GM12874 (cell line): Measurements from ENCODE around the gene SEC61A1.
A peak's percentile ranks its signal among the peaks of the same experiment; 100 is the strongest.

Experiments used
- TF ChIP-seq, protein P1 (sequence below): IDR thresholded peaks from 2 replicates; pipeline ENCODE4 v1.5.1; 2011; ENCODE audit warnings: low read depth, mild to moderate bottlenecking, control low read depth, low read length, moderate library complexity; ENCODE audit not compliant: insufficient read depth

Gene SEC61A1

DNA sequence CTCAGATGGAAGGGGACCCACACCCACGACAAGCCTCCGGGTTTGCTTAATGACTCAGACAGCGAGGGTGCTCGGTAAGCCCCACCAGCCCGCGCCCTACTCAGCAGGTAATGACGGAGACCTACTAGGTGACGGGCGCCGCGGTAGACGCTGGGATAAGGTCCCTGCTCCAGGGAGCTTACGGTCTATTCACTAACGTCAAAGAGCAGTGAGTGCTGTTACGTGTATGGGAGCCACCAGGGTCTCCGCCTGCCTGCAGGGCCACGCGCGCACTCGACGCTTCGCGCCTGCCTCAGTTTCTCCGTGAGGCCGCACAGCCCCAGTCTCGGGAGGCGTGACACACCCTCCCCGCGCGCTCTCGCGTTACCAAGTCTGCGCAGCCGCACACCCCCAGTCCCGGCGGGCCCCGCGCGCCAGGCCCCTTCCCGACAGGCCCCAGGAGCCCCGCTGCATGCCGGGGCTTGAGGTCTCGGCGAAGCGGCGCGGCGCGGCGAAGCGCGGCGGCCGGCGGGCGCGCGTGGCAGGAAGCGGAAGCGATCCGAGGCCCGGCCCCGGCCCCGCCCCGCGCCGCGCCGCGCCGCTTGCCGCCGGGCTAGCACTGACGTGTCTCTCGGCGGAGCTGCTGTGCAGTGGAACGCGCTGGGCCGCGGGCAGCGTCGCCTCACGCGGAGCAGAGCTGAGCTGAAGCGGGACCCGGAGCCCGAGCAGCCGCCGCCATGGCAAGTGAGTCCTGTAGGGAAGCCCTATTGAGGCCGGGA is at the start of gene SEC61A1:
Gene SEC61A1 (plus strand): TSS at position 601 of the 758 bp plus-strand sequence. CDS start 116 bp downstream, at position 717.
- TF ChIP-seq, protein P1, sequence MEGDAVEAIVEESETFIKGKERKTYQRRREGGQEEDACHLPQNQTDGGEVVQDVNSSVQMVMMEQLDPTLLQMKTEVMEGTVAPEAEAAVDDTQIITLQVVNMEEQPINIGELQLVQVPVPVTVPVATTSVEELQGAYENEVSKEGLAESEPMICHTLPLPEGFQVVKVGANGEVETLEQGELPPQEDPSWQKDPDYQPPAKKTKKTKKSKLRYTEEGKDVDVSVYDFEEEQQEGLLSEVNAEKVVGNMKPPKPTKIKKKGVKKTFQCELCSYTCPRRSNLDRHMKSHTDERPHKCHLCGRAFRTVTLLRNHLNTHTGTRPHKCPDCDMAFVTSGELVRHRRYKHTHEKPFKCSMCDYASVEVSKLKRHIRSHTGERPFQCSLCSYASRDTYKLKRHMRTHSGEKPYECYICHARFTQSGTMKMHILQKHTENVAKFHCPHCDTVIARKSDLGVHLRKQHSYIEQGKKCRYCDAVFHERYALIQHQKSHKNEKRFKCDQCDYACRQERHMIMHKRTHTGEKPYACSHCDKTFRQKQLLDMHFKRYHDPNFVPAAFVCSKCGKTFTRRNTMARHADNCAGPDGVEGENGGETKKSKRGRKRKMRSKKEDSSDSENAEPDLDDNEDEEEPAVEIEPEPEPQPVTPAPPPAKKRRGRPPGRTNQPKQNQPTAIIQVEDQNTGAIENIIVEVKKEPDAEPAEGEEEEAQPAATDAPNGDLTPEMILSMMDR, result no peak

DNA sequence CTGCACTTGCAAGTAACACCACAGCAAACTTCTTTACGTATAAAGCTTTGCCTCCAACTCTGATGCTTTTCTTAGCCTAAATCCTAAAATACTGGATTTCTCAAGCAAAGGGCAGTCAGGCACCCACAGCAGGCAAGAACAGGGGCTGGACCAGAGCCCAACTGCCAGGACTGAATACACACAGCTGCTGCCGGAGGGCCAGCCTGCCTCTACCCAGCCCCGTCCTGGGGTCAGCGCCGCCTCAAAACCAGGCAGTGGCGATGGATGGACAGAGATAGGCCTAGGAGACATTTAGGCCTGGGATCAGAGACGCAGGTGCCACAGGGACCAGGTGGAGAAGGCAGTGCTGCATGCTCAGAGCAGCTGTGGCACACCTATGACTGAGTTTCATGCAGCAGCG is 47.6 kb upstream of the SEC61A1 start:
- TF ChIP-seq, protein P1, result no peak

DNA sequence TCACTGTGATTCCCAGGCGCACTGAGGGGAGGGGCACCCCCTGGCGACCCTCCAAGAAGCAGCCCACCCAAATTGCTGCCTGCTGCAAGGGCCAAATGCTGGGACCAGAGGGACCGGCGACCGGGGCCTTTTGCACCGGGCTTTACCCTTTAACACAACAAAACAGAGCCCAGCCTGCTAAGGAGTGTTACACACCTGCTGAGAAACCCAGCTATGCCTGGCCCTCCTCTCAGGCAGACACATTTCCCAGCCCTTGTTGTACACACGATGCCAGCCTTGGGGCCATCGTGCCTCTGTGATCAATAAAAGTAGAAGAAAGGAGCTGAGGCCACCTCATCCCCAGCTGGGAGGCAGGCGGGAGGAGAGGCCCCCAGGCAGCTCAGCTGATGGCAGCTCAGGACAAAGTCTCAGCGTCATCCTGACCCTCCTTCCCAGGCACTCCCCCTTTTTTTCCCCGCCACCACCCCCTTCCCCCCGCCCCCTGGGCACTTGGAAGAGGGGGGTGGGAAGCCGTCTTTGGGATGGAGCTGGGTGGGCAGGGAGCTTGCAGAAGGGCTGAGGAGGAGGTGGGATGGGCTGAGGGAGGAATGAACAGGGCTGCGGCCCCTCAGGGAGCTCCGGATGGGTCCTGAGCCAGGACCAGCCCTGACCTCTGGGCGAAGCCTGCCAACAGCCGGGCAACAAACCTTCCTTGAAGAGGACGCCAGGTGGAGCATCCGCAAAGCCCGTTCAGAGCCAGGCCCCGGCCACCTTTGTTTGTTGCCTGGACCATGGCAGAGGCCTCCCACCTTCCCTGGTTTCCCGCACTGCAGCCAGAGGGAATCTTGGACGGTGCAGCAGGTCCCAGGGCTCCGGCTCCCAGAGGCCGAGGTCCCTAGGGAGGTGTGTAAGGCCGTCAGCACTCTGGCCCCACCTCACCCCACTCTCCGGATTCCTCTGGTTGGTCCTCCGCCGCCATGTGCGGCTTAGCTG is 45.9 kb upstream of the SEC61A1 start:
- TF ChIP-seq, protein P1, result no peak

DNA sequence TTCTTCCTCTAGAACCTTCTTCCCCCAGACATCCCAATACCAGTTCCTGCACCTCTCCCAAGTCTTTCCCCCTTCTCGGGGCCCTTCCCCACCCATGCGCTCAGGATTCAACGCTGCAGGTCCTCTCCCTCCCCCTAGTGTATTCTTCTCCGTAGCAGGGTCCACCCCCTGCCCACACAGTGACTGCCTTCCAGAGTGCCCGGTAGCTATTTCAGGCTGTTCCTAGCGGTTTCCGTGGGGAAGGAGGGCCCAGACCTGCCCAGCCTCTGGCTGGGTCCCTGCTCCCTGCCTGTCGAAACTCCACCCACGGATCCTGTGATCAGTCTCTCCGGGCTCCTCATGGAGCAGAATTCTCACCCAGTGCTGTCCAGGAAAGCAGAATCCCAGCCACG is 45.2 kb upstream of the SEC61A1 start:
- TF ChIP-seq, protein P1, result no peak

DNA sequence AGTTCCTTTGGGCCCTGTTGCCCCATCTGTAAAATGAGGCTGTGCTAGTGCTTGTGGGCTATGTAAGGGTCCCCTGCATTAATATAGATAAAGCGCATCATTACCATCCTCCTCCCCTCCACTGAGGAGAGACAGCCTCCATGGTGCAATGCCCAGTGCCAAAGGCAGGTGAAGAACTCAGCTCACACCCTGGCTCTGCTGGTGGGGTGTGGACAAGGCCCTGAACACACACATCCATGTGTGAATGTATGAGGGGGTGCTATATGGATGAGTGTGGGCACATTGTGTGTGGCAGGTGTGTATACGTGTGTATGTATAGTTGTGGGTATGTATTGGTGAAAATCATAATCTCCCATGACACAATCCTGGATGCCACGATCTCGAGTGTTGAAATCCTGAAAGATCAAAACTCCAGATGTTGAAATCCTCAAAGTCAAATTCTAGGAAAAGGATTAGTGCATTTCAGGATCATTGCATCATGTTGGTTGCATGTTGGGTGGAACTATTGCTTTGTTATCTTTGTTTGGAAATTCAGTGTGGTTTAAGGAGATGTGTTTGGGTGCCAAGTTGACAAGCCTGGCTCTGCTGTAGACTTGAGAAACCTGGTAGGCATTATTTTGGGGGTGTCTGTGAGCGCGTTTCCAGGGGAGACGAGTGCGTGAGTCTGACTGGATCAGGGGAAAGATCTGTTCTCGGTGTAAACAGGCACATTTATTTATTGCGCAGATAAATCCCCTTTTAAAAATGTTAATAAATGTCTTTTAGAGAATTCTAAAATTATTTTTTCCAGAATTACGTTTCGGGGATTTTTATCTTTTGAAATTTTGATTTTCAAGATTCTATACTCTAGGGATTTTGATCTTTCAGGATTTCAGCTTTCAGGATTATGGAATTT is 42.0 kb upstream of the SEC61A1 start:
- TF ChIP-seq, protein P1, result no peak

DNA sequence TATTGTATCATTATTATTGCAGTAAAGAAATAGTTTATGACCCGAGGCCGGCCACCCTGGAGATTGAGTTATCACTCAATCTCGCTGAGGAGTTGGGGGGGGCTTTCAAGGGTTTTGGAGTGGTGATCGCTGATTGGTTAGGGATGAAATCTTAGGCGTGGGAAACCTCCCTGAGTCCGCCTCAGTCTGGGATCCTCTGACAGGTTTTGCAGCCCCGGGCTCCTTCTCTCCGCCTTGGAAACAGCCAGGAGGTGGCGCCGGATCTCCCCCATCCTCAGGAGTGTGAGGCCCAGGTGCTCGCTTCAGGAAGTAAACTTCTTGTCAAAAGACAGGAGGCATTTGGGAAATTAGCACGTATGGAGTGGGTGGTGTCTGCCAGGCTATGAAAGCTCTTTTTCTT is 41.1 kb upstream of the SEC61A1 start:
- TF ChIP-seq, protein P1, result peak; percentile 40; the same call in 1 of the 2 replicates
